Ishikawa (cell line): ENCODE measurements around the gene HK3.

Experiments
- CEBPB ChIP-seq: IDR thresholded peaks from 2 replicates; pipeline ENCODE4 v1.6.1; 2012
- CREB1 ChIP-seq: IDR thresholded peaks from 2 replicates; pipeline ENCODE4 v1.6.1; 2012; ENCODE audit warnings: low read depth
- EGR1 ChIP-seq: IDR thresholded peaks from 2 replicates; pipeline ENCODE4 v1.6.1; 2012
- EP300 ChIP-seq: IDR thresholded peaks from 2 replicates; pipeline ENCODE4 v1.6.1; 2012; ENCODE audit warnings: borderline replicate concordance
- FOXM1 ChIP-seq: IDR thresholded peaks from 2 replicates; pipeline ENCODE4 v1.6.1; 2012; ENCODE audit warnings: low read depth, borderline replicate concordance
- MAX ChIP-seq: IDR thresholded peaks from 2 replicates; pipeline ENCODE4 v1.6.1; 2012
- NFIC ChIP-seq: IDR thresholded peaks from 2 replicates; pipeline ENCODE4 v1.6.1; 2012
- RAD21 ChIP-seq: IDR thresholded peaks from 2 replicates; pipeline ENCODE4 v1.6.1; 2012; ENCODE audit warnings: low read depth
- REST ChIP-seq: IDR thresholded peaks from 2 replicates; pipeline ENCODE4 v1.6.1; 2012; ENCODE audit warnings: low read depth, mild to moderate bottlenecking
- TAF1 ChIP-seq: IDR thresholded peaks from 2 replicates; pipeline ENCODE4 v1.6.1; 2012; ENCODE audit warnings: low read depth, mild to moderate bottlenecking
- TCF12 ChIP-seq: IDR thresholded peaks from 2 replicates; pipeline ENCODE4 v1.6.1; 2012; ENCODE audit warnings: low read depth
- TEAD4 ChIP-seq: IDR thresholded peaks from 2 replicates; pipeline ENCODE4 v1.6.1; 2012
- USF1 ChIP-seq: IDR thresholded peaks from 2 replicates; pipeline ENCODE4 v1.6.1; 2012
- YY1 ChIP-seq: IDR thresholded peaks from 2 replicates; pipeline ENCODE4 v1.6.1; 2012; ENCODE audit warnings: low read depth
- ZBTB7A ChIP-seq: IDR thresholded peaks from 2 replicates; pipeline ENCODE4 v1.6.1; 2012; ENCODE audit warnings: low read depth

The HK3 gene

GRCh38 chr5:176833286-176833685 lies 65.9 kb downstream of the HK3 start:
- no peak for TF ChIP-seq ZBTB7A
- TF ChIP-seq EP300: no peak
- TF ChIP-seq USF1: no peak
- TF ChIP-seq NFIC: no peak
- TF ChIP-seq MAX: no peak
- TF ChIP-seq CEBPB: no peak
- no peak for TF ChIP-seq FOXM1
- TF ChIP-seq YY1: no peak
- TF ChIP-seq RAD21: no peak
- TF ChIP-seq TAF1: no peak
- no peak for TF ChIP-seq EGR1
- TF ChIP-seq REST: no peak
- TF ChIP-seq TCF12: no peak
- TF ChIP-seq TEAD4: no peak
- TF ChIP-seq CREB1: no peak

GRCh38 chr5:176832162-176832561 lies 67.0 kb downstream of the HK3 start:
- TF ChIP-seq CEBPB (no peak), YY1 (no peak), RAD21 (no peak), TEAD4 (no peak), TCF12 (no peak), NFIC (no peak), USF1 (no peak), FOXM1 (no peak), EGR1 (no peak), ZBTB7A (no peak), MAX (no peak), TAF1 (no peak)

- TF ChIP-seq TEAD4: no peak
- no peak for TF ChIP-seq TCF12
- no peak for TF ChIP-seq FOXM1
- no peak for TF ChIP-seq EGR1
- TF ChIP-seq YY1: no peak
- no peak for TF ChIP-seq REST
- TF ChIP-seq EP300: no peak
- TF ChIP-seq MAX: no peak
Observed at GRCh38 chr5:176831425-176831824, 67.7 kb downstream of the HK3 start.

GRCh38 chr5:176830995-176831423 lies 68.1 kb downstream of the HK3 start:
- no peak for TF ChIP-seq ZBTB7A
- TF ChIP-seq RAD21: no peak
- TF ChIP-seq EP300: no peak
- no peak for TF ChIP-seq YY1
- TF ChIP-seq EGR1: no peak
- TF ChIP-seq TCF12: no peak
- no peak for TF ChIP-seq CREB1
- TF ChIP-seq CEBPB: no peak
